Astrocyte of the cerebellum (primary cell): ENCODE measurements around the gene SBNO2.
"Not testable (repeated sequence)": the region's sequence is repeated elsewhere in the genome, so short reads cannot be mapped to it uniquely, and the experiment has no call there.

Experiments used
- DNase-seq: peaks from one replicate; pipeline ENCODE4 v3.0.0-alpha.2; 2011; ENCODE audit warnings: low read depth
- H3K4me3 ChIP-seq: 2 replicates; pipeline ENCODE4 v1.5.1; 2011; ENCODE audit warnings: mild to moderate bottlenecking, low read depth, low read length, moderate library complexity
- CTCF ChIP-seq: IDR thresholded peaks from 2 replicates; pipeline ENCODE4 v1.5.1; 2012; ENCODE audit warnings: low read length, low read depth, moderate library complexity, mild to moderate bottlenecking; ENCODE audit errors: missing control alignments
- in situ Hi-C: cut with HindIII; loops from 2 replicates; pipeline ENCODE4 v1.10.0; 2017; ENCODE audit warnings: low sequenced_read_pairs

The SBNO2 gene

DNA sequence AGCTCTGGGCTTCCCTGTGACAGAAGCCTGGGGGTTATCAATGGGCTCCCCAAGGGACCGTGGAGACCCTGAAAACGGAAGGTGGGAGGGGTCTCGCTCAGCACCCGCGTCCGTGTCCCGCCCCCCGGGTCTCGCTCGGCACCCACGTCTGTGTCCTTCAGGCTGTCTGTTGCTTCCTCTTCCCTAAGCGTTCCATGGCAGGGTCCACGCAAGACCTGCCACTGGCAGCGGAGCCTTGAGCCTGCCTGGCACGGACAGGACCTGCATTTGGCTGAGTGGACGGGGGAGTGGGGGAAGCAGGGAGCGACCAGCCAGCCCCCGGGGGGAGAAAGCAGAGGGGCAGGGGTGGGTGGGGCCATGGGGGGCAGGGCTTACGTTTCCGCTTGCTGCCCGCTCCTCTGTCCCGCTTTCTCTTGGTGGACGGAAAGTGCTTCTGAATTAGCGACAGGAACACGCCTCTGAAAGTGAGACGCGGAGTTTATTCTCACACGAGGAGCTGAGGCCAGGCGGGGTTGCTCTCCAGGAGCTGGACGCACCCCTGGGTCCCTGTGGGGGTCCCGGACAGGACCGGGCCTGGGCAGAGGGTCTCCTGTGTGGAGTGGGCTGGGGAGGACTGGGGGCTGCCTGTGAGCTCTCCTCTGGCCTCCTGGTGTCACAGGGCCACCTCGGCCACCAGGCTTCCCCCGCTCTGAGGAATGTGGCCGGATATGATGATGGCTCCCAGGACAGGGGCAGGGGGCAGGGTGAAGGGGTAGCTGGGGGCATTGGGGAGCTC, 58.2 kb downstream of the SBNO2 start:
- DNase-seq, result no peak
- no peak for TF ChIP-seq CTCF
- in situ Hi-C loops, result no loop called here
- no peak overlapping the region for H3K4me3 ChIP-seq

DNA sequence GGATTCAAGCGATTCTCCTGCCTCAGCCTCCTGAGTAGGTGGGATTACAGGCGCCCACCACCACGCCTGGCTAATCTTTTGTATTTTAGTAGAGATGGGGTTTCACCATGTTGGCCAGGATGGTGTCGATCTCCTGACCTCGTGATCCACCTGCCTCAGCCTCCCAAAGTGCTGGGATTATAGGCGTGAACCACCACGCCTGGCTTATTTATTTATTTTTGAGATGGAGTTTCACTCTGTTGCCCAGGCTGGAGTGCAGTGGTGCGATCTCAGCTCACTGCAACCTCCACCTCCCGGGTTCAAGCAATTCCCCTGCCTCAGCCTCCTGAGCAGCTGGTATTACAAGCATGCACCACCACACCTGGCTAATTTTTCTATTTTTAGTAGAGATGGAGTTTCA, 59.3 kb downstream of the SBNO2 start:
- DNase-seq, in situ Hi-C loops, H3K4me3 ChIP-seq: not testable (repeated sequence)

GRCh38 chr19:1113986-1114483, 60.0 kb downstream of the SBNO2 start:
- no peak for TF ChIP-seq CTCF
- DNase-seq, result no peak
- in situ Hi-C loops, result no loop called here
- H3K4me3 ChIP-seq, result no peak overlapping the region

DNA sequence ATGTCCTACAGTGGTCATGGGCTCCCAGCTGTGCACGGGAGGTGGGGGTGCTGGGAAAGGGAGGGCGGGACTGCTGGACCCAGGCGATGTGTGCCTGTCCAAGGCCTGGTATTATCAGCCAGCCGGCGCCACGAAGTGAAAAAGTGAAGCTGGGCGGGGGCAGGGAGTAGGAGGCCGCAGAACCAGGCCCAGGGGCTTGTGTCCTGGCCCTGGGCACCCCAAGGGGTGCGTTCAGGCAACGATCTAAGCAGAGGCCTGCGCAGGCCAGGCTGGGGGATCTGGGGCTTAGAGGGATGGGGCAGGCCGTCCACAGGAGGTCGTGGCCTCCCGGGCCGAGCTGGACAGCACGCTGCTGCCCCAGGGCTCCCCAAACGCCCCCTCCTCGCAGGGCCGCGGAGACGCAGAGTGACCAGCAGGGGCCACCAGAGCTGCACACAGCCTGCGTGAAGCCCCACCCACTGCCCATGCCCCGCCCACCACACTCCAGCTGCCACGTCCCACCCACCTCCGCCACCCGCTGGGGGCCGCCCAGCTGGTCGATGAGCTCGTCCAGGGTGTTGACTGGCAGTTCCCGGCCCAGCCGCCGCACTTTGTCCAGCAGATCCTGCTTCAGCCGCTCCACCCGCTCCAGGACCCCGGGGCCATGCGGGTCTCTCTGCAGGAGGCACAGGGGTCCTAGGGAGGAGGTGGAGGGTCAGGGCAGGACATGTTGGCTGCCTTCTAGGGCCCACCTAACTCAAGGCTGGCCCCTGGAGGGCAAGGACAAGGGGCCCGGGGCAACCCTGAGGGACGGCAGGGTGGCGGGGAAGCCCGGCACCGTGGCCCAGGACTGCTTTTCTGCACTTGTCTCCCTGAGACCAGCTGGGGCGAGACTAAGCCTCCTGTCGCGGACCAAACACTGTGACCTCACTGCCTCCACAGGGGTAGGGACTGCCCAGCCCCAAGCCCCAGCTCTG, 60.8 kb downstream of the SBNO2 start:
- DNase-seq, result peak; percentile 63
- peak; percentile 73 for TF ChIP-seq CTCF
- no peak overlapping the region for H3K4me3 ChIP-seq
- in situ Hi-C loops, result no loop called here

GRCh38 chr19:1112268-1113029, 61.6 kb downstream of the SBNO2 start:
- H3K4me3 ChIP-seq, result no peak overlapping the region
- no peak for DNase-seq
- in situ Hi-C loops, result no loop called here
- no peak for TF ChIP-seq CTCF

- no peak overlapping the region for H3K4me3 ChIP-seq
- TF ChIP-seq CTCF, result no peak
- DNase-seq, result no peak
- in situ Hi-C loops, result no loop called here
These were observed 62.3 kb downstream of the SBNO2 start for GRCh38 chr19:1111641-1112267.
